ENCODE data around the gene MOBP.

Gene MOBP

DNA sequence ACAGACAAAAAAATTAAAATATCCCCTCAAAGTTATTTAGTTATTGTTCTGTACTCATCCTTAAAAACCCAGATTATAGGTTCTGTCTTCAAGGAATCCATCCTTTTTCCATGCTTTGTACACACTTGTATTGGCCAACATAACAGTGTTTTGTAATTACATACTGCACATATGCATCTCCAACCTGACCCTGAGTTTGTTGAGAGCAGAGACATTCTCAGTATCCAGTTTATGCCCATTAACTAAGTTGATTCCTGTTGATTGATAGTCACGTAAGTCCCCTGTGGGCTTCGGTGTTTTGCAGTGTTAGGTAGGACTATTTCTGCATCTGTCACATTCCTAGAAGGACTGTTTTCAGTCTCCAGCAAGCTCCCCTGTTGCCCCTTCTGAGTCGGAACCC, 33.6 kb downstream of the MOBP start:
- no peak for DNase-seq

- no peak for DNase-seq
These were observed 34.7 kb downstream of the MOBP start for GRCh38 chr3:39501968-39502837.

DNA sequence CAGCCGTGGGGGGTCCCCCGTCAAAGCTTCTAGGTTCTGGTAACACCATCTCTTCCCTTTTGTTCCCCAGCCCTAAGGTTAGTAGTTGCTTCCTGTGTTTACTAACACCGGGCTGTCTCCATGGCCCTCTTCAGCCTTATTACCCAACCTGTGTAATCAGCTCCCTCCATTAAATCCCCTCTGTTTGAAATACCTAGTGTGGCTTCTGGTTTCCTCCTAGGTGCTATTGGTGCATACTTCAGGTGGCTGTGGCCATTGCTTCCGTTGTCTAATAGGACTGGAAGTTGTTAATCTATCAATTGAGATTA, 35.3 kb downstream of the MOBP start:
- DNase-seq = no peak

DNA sequence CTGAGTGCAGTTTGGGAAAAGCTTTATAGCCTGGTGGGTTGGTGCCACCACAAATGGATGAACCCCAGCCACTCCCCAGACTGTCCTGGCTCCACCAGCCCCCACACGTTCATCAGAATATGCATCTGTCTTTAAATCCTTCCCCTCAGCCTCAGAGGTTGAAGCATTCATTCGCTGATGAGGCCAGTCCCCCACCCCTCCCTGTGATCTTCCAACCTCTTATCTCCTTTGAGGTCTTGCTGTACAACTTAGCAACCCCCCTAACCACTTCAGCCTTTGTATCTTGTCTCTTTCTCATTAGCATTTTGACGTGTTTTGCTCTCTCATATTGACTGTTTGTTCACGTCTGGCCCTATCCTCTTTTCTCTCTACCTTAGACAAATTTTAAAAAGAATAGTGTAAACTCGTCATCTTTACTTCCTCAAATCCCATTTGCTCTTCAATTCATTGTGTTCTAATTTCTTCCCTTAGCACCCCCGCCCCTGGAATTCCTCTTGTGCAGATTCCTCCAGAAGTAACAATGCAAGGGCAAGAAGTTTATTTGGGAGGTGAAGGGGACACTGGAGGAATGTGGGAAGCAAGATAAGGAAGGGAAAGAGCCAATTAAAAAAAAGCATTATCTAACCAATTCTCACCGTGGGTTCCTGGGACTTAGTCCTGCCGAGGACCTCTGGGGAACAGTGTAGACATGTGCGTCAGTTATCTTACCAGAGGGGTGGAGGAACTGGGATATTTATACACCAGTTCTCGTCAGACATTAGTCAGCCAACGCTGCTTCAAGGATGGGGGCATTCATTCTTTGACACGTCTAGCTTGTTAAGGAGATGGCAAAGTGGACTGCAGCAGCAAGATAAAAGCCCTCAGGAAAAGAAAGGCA, 38.6 kb downstream of the MOBP start:
- DNase-seq = no peak

DNA sequence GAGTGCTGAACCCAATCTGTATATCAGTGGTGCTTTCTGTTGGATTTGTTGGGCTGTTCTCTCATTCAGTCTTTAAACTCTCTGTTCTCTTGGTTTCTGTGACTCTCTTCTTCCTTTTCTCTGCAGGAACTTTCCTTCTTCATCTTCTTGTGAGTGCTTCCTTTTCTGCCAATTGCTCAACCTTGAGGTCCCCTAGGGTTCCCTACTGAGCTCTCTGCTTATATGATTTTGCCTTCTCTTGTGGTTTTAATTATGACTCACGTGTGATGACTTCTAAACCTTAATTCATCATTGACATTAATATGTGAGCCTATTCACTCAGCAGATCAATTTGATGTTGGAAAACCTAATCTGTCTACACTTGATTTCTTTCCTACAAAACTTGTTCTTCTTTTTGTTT, 39.4 kb downstream of the MOBP start:
- no peak for DNase-seq

- no peak for DNase-seq
These were observed 46.4 kb downstream of the MOBP start for GRCh38 chr3:39513791-39514369.

DNA sequence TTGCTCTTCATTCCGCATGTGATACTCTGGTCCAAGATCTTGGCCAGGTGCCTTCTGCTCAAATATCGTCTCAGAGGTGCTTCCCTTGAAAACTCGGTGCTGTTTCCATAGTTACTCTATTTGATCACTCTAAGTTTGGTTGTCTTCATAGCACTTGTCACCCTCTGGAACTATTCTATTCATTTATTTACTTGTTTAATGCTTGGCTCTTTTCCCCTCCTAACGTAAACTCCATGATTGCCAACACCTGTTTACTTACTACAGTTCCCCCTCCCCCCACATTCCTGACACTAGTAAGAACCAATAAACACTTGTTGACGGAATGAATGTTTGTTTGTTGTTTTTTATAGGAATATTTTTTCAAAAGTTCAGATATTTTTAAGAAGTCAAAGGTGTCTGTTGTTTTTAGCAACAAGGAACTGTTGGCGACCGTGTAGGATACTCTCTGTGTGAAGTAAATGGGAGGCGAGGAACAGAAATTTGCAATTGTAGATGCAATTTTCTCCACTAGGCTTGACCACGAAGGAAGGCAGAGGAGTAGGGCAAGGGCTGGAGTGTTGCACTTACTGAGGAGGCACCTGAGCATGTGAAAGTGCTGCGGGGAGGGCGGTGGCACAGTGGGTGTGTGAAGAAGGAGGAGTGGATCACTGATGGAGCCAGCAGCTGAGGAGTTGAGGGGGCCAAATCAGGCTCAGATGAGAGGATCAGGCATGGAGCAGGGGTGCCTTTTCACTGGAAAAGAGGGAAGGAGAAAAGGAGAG, 48.4 kb downstream of the MOBP start:
- DNase-seq = no peak

DNA sequence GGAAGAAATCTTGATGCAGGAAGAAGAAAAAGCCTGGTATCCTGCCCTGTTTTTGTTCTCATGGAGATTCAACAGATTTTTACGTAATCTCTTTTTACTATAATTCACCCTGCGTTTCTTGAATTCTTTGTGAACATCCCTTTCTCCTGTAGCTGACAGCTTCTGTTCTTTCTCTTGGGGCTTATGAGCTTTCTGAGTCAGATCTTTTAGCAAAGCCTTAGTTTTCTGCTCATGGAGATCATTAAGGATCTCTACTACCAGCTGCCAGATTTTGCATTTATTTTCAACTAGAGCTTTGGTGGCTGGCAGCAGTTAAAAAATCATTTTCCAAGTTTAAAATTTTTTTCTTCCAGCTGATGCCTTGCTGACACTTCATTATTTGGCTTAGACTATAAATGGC, 51.6 kb downstream of the MOBP start:
- no peak for DNase-seq

GRCh38 chr3:39519554-39520288, 52.2 kb downstream of the MOBP start:
- DNase-seq = no peak

- no peak for DNase-seq
These were observed 54.0 kb downstream of the MOBP start for GRCh38 chr3:39521456-39521855.

DNA sequence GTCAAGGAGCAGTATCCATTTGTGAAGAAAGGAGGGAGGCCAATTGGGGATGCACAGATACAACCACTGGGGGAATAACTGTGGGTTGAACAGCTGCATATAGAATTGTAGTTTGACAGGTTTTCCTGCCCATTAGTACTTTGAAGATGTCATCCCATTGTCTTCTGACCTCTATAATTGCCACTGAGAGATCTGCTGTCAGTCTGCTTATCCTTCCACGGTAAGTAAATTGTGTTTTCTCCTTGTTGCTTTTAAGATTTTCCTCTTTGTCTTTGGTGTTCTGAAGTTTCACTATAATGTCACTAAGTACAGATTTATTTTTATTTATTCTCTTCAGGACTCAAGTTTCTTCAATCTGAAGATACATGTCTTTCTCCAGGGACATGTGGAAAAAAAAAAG, 56.6 kb downstream of the MOBP start:
- no peak for DNase-seq

GRCh38 chr3:39528844-39529243, 61.4 kb downstream of the MOBP start:
- DNase-seq = no peak

GRCh38 chr3:39529577-39529976, 62.1 kb downstream of the MOBP start:
- DNase-seq = no peak

DNA sequence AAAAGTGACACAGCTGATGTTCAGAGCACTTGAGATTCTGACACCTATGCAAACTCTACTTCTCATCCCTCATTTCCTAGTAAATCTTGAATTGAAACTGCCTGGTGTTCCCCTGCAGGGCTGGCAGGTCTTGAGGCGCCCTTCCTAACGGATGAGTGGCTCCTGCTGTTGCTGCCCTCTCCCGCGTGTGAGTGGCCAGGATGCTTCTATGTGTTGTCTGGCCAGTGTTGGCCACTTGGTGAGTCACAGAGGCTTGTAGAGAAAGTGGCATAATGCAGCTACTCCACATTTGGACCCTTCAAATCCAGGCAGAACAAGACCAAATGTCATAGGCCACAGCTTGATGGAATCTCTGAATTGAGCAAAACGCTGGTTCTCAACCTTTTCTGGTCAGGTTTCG, 63.6 kb downstream of the MOBP start:
- no peak for DNase-seq

GRCh38 chr3:39531665-39532064, 64.2 kb downstream of the MOBP start:
- no peak for DNase-seq

DNA sequence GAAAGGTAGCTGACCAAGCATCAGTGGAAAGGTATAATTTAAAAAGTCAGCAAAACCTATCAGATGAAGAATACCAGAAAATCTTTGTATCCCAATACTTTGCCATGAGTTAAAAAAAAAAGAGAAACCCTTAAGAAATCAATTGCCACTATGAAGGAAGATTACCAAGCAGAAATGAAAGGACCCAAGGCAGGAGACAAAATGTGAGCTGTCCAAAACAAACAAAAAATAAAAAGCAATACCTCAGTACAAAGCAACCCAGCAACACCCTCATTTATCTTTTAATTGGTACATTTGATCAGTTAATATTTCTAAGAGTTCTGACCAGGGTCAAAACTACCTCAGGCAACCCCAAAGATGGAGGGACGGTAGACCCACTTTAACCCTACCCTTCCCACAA, 65.3 kb downstream of the MOBP start:
- DNase-seq = no peak

DNA sequence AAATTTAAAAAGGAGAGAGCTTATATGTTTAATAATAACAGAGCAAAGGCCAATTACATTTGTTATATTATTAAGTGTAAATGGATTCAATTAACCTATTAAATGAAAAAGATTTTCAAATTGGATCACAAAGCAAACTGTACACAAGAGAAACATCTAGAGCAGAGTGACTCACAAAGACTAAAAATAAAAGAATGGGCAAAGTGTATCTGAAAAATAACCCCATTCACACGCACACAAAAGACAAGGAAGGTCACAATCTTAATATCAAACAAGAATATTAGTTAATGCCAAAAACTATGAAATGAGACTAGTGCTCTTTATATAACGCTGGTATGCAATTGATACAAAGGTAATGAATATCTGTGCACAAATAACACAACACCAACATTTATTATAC, 65.7 kb downstream of the MOBP start:
- DNase-seq = no peak

- no peak for DNase-seq
These were observed 72.9 kb downstream of the MOBP start for GRCh38 chr3:39540162-39540921.

DNA sequence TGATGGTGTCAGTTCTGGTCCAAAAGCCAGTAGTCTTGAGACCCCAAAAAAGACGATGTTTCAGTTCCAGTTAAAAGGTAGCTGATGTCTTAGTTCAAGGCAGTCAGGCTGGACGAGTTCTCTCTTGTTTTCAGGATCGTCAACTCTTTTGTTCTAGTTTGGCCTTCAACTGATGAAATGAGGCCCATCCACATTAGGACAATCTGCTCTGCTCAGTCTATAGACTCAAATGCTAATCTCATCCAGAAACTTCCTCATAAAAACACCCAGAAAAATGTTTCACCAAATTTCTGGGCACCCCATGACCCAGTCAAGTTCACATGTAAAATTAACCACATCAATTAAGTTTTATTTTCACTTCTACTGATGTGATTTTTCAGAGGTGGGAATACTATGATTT, 74.0 kb downstream of the MOBP start:
- no peak for DNase-seq

GRCh38 chr3:39541917-39542329, 74.4 kb downstream of the MOBP start:
- no peak for DNase-seq

- DNase-seq = no peak
These were observed 75.1 kb downstream of the MOBP start for GRCh38 chr3:39542588-39542988.

DNA sequence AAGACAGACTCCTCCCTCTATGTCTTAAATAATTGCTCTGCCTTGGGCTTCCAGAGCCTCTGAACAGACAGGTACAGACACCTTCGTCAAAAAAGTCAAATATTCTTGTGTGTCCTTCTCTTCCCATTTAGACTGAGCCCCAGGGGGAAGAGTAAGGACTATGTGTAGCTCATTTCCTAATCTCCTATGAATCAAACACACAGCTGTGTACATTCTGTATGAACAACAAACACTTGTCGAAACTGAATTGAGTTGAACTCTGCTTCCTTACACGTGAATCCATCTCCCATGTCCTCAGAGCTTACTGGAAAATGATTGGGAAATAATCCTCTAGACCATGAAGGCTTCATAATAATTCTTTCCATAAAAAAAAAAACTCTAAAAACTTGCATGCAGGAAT, 80.8 kb downstream of the MOBP start:
- DNase-seq = no peak
